GM23338 (cell line): ENCODE measurements around the gene PREB.
"Not testable (repeated sequence)": the region's sequence is repeated elsewhere in the genome, so short reads cannot be mapped to it uniquely, and the experiment has no call there.

ENCODE experiments used
- EZH2 ChIP-seq: fragments of 200-600 bp; sonication (generic); IDR thresholded peaks from one replicate; pipeline ENCODE4 v1.8.0; 2017; ENCODE audit warnings: antibody characterized with exemption, mild to moderate bottlenecking, low read depth; ENCODE audit not compliant: unreplicated experiment
- EZH2phosphoT487 ChIP-seq: fragments of 200-600 bp; sonication (generic); IDR thresholded peaks from one replicate; pipeline ENCODE4 v1.8.1; 2018; ENCODE audit warnings: antibody characterized with exemption; ENCODE audit not compliant: unreplicated experiment
- NANOG ChIP-seq: IDR thresholded peaks from 2 replicates; pipeline ENCODE4 v1.6.1; 2016; ENCODE audit warnings: antibody characterized with exemption, borderline replicate concordance
- POLR2AphosphoS5 ChIP-seq: IDR thresholded peaks from 2 replicates; pipeline ENCODE4 v1.6.1; 2016; ENCODE audit warnings: antibody characterized with exemption, low read depth
- STAT1 ChIP-seq: IDR thresholded peaks from one replicate; pipeline ENCODE4 v1.6.1; 2016; ENCODE audit warnings: antibody characterized with exemption; ENCODE audit not compliant: unreplicated experiment
- TF ChIP-seq, protein P1 (sequence below), 2 experiments: fragments of 200-600 bp in 1 of 2; sonication (generic) in 1 of 2; conservative IDR thresholded peaks; 2 replicates each; pipeline versions ENCODE4 v1.5.1 to v1.6.1; 2016 to 2017; ENCODE audit warnings: antibody characterized with exemption in 2 of 2, low read depth in 2 of 2, mild to moderate bottlenecking in 2 of 2, moderate library complexity in 1 of 2
- TF ChIP-seq, protein P2 (sequence below): IDR thresholded peaks from one replicate; pipeline ENCODE4 v1.6.1; 2018; ENCODE audit warnings: antibody characterized with exemption; ENCODE audit not compliant: unreplicated experiment

DNA sequence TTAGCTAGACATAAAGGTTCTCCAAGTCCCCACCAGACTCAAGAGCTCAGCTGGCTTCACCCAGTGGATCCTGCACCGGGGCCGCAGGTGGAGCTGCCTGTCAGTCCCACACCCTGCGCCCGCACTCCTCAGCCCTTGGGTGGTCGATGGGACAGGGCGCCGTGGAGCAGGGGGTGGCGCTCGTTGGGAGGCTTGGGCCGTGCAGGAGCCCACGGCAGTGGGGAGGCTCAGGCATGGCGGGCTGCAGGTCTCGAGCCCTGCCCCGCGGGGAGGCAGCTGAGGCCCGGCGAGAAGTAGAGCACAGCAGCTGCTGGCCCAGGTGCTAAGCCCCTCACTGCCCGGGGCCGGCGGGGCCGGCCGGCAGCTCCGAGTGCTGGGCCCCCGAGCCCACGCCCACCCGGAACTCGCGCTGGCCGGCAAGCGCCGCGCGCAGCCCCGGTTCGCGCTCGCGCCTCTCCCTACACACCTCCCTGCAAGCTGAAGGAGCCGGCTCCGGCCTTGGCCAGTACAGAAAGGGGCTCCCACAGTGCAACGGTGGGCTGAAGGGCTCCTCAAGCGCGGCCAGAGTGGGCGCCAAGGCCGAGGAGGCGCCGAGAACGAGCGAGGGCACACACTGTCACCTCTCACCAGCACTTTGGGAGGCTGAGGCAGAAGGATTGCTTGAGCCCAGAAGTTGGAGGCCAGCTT is 22.9 kb downstream of the PREB start:
- TF ChIP-seq, protein P1, sequence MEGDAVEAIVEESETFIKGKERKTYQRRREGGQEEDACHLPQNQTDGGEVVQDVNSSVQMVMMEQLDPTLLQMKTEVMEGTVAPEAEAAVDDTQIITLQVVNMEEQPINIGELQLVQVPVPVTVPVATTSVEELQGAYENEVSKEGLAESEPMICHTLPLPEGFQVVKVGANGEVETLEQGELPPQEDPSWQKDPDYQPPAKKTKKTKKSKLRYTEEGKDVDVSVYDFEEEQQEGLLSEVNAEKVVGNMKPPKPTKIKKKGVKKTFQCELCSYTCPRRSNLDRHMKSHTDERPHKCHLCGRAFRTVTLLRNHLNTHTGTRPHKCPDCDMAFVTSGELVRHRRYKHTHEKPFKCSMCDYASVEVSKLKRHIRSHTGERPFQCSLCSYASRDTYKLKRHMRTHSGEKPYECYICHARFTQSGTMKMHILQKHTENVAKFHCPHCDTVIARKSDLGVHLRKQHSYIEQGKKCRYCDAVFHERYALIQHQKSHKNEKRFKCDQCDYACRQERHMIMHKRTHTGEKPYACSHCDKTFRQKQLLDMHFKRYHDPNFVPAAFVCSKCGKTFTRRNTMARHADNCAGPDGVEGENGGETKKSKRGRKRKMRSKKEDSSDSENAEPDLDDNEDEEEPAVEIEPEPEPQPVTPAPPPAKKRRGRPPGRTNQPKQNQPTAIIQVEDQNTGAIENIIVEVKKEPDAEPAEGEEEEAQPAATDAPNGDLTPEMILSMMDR (conservative IDR thresholded peaks at IDR 0.05; ENCODE audit: low read depth in 2 of 2): not testable (repeated sequence)
- TF ChIP-seq EZH2phosphoT487, EZH2, STAT1, NANOG, POLR2AphosphoS5: not testable (repeated sequence)
- TF ChIP-seq, protein P2, sequence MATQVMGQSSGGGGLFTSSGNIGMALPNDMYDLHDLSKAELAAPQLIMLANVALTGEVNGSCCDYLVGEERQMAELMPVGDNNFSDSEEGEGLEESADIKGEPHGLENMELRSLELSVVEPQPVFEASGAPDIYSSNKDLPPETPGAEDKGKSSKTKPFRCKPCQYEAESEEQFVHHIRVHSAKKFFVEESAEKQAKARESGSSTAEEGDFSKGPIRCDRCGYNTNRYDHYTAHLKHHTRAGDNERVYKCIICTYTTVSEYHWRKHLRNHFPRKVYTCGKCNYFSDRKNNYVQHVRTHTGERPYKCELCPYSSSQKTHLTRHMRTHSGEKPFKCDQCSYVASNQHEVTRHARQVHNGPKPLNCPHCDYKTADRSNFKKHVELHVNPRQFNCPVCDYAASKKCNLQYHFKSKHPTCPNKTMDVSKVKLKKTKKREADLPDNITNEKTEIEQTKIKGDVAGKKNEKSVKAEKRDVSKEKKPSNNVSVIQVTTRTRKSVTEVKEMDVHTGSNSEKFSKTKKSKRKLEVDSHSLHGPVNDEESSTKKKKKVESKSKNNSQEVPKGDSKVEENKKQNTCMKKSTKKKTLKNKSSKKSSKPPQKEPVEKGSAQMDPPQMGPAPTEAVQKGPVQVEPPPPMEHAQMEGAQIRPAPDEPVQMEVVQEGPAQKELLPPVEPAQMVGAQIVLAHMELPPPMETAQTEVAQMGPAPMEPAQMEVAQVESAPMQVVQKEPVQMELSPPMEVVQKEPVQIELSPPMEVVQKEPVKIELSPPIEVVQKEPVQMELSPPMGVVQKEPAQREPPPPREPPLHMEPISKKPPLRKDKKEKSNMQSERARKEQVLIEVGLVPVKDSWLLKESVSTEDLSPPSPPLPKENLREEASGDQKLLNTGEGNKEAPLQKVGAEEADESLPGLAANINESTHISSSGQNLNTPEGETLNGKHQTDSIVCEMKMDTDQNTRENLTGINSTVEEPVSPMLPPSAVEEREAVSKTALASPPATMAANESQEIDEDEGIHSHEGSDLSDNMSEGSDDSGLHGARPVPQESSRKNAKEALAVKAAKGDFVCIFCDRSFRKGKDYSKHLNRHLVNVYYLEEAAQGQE: not testable (repeated sequence)
